ENCODE data around the gene NME9. TPM values are rescaled to one million over a fixed set of nuclear protein-coding genes. Genes with fewer than 3 reads are reported as not detected.

Gene NME9, protein sequence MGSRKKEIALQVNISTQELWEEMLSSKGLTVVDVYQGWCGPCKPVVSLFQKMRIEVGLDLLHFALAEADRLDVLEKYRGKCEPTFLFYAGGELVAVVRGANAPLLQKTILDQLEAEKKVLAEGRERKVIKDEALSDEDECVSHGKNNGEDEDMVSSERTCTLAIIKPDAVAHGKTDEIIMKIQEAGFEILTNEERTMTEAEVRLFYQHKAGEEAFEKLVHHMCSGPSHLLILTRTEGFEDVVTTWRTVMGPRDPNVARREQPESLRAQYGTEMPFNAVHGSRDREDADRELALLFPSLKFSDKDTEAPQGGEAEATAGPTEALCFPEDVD
- total RNA-seq (under 1 TPM in 1 of 2 donors, not detected in 1; 0.08 TPM), polyA plus RNA-seq (under 1 TPM in 1 of 2 donors, not detected in 1; 0.39 TPM)

DNA sequence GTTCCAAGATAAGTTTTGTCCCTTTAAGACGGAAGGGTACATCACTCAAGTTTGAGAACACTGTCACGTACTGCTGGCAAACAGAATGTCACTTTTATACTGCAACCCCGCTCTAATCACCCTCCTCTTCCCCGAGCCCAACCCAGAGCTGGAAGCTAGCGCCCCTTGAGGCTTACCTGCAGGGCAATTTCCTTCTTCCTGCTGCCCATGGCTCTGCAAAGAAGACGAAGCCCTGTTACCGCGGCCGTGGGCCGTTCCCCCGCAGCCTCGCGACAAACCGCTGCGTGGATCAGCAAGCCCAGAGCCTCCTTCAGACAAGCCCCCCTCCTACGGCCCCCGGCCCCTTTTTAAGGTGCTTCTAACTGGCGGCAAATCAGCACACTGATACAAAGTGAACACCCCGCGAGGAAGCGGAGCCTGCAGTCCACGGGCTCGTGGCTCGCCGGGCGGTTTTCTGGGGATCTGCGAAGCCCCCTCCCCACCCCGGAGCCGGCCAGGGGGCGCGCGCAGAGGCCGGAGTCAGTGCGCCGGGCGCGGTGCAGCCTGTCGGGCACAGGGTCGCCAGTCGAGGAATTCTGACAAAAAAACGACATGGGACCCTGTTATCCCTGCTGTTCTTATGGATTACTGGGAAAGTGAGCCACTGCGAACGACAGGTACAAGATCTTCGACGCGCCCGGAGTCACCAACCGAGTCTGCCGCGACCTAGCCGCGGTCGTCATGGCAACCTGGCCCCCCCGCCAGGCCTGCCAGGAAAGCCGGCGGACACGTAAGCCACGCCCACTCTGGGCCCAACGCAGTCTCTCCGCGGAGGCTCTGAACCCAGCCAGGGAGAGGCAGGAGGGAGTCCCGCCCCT, at the start of gene NME9:
NME9 (minus strand) TSS at position 725 of the 857 bp plus-strand sequence; CDS start at position 209, 516 bp downstream.
- Histone ChIP-seq H3K36me3 (ENCODE audit: control insufficient read depth in 4 of 4, insufficient read depth in 3 of 4, low read depth in 1 of 4, low read length in 3 of 4) (no peaks in the 10 kb centered on the region), H3K9ac (ENCODE audit: low read depth in 1 of 2, low read length in 2 of 2) (peak within 1 kb of the TSS in 1 of 2 donors; percentile 43), H3K4me1 (ENCODE audit: control insufficient read depth in 4 of 4, insufficient read depth in 4 of 4, low read length in 3 of 4) (peaks cover 2 to 10% (median 5%) of the 10 kb centered on the region in 4 donors), H3K4me3 (ENCODE audit: low read depth in 1 of 3, low read length in 3 of 3) (peak within 1 kb of the TSS; percentile 3 to 70 (median 62)), H3K9me3 (ENCODE audit: control insufficient read depth in 4 of 4, low read length in 3 of 4) (no peaks in the 10 kb centered on the region), H3K27ac (ENCODE audit: low read depth in 1 of 2, low read length in 2 of 2) (no peak within 1 kb of the TSS), H3K27me3 (ENCODE audit: control insufficient read depth in 4 of 4, insufficient read depth in 4 of 4, low read length in 3 of 4) (no peaks in the 10 kb centered on the region)
- WGBS = under 1% methylated on average over 62 of the region's 62 CpGs
- peak; percentile 82 for DNase-seq (ENCODE audit: low spot score)
- TF ChIP-seq CTCF (IDR thresholded peaks at IDR 0.05; ENCODE audit: low read depth, low read length, missing input control) = peak; percentile 54
- TF ChIP-seq, protein P1, sequence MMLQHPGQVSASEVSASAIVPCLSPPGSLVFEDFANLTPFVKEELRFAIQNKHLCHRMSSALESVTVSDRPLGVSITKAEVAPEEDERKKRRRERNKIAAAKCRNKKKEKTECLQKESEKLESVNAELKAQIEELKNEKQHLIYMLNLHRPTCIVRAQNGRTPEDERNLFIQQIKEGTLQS (IDR thresholded peaks at IDR 0.05) = no peak
- TF ChIP-seq SP1 (IDR thresholded peaks at IDR 0.05) = no peak
- TF ChIP-seq RAD21 (IDR thresholded peaks at IDR 0.05) = peak; percentile 66 to 70

DNA sequence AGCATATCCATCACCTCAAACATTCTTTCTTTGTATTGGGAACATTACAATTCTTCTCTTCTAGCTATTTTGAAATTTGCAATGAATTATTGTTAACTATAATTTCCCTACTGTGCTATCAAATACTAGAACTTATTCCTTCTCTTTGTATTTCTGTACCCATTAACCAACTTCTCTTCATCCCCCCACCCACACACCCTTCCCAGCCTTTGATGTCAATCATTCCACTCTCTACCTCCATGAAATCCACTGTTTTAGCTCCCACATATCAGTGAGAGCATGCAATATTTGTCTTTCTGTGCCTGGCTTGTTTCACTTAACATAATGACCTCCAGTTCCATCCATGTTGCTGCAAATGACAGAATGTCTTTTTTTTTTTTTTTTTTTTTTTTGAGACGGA, 49.3 kb upstream of the NME9 start:
- peaks cover 1 to 8% (median 4%) of the 10 kb centered on the region in 4 donors for H3K4me1 ChIP-seq (ENCODE audit: control insufficient read depth in 4 of 4, insufficient read depth in 4 of 4, low read length in 3 of 4)

More for the DNA sequence above, 49.3 kb upstream of the NME9 start:
- no peak for DNase-seq (ENCODE audit: low spot score)
- H3K9me3 ChIP-seq (ENCODE audit: control insufficient read depth in 4 of 4, low read length in 3 of 4) = no peaks in the 10 kb centered on the region
- H3K9ac ChIP-seq (ENCODE audit: low read depth in 1 of 2, low read length in 2 of 2) = no peak overlapping the region
- H3K4me3 ChIP-seq (ENCODE audit: low read depth in 1 of 3, low read length in 3 of 3) = no peak overlapping the region
- H3K27me3 ChIP-seq (ENCODE audit: control insufficient read depth in 4 of 4, insufficient read depth in 4 of 4, low read length in 3 of 4) = no peaks in the 10 kb centered on the region
- TF ChIP-seq FOXA2 (IDR thresholded peaks at IDR 0.05) (no peak), EGR1 (IDR thresholded peaks at IDR 0.05; ENCODE audit: low read depth in 2 of 2) (no peak), YY1 (IDR thresholded peaks at IDR 0.05) (no peak), ZBTB33 (IDR thresholded peaks at IDR 0.05) (no peak), GABPA (IDR thresholded peaks at IDR 0.05 in 1 of 2, conservative IDR thresholded peaks at IDR 0.05 in 1 of 2) (no peak), TAF1 (conservative IDR thresholded peaks at IDR 0.05) (no peak), HNF4A (conservative IDR thresholded peaks at IDR 0.05) (no peak), CTCF (IDR thresholded peaks at IDR 0.05; ENCODE audit: low read depth, low read length, missing input control) (no peak), JUND (IDR thresholded peaks at IDR 0.05) (no peak), RXRA (IDR thresholded peaks at IDR 0.05) (no peak), REST (IDR thresholded peaks at IDR 0.05) (no peak), MAX (IDR thresholded peaks at IDR 0.05) (no peak), NR2F2 (IDR thresholded peaks at IDR 0.05) (no peak)
- TF ChIP-seq, protein P1 (IDR thresholded peaks at IDR 0.05) = no peak
- no peaks in the 10 kb centered on the region for H3K36me3 ChIP-seq (ENCODE audit: control insufficient read depth in 4 of 4, insufficient read depth in 3 of 4, low read depth in 1 of 4, low read length in 3 of 4)
- no peak overlapping the region for H3K27ac ChIP-seq (ENCODE audit: low read depth in 1 of 2, low read length in 2 of 2)
- WGBS = 95% methylated on average over 1 of the region's 1 CpG

Measured in liver (tissue), 9 donors.